PC-9 (cell line): Measurements from ENCODE around the gene PLXNA3.

ENCODE experiments used
- EZH2 ChIP-seq: fragments of 200-600 bp; sonication (generic); IDR thresholded peaks from 2 replicates; pipeline ENCODE4 v1.8.0; 2017; ENCODE audit warnings: antibody characterized with exemption, low read depth
- TF ChIP-seq, protein P1 (sequence below): fragments of 200-600 bp; sonication (generic); conservative IDR thresholded peaks from 2 replicates; pipeline ENCODE4 v1.6.1; 2017; ENCODE audit warnings: mixed run types, antibody characterized with exemption, mild to moderate bottlenecking, moderate library complexity

DNA sequence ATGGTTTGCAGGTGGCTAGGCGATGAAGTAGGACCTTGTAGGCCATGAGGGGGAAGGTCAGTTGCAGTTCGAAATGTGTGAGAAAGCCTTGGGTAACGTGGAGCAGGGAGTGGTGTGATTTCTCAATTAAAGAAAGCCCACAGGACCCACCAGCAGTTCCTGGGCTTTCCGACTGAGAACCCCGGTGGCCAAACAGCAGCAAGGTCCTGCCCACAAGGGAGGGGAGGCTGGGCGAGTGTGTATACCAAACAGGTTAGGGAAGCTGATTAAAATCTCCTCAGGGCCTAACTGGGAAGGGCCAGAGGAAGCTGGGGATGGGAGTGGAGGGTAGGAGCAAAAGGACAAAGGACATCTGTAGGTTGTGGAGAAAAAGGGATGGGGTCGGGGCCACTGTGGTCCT is 27.2 kb upstream of the PLXNA3 start:
- TF ChIP-seq, protein P1, sequence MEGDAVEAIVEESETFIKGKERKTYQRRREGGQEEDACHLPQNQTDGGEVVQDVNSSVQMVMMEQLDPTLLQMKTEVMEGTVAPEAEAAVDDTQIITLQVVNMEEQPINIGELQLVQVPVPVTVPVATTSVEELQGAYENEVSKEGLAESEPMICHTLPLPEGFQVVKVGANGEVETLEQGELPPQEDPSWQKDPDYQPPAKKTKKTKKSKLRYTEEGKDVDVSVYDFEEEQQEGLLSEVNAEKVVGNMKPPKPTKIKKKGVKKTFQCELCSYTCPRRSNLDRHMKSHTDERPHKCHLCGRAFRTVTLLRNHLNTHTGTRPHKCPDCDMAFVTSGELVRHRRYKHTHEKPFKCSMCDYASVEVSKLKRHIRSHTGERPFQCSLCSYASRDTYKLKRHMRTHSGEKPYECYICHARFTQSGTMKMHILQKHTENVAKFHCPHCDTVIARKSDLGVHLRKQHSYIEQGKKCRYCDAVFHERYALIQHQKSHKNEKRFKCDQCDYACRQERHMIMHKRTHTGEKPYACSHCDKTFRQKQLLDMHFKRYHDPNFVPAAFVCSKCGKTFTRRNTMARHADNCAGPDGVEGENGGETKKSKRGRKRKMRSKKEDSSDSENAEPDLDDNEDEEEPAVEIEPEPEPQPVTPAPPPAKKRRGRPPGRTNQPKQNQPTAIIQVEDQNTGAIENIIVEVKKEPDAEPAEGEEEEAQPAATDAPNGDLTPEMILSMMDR, result no peak
- TF ChIP-seq EZH2, result no peak
